GM18868 (cell line): ENCODE results near the gene RRP1.
"Not testable (repeated sequence)": the region's sequence is repeated elsewhere in the genome, so short reads cannot be mapped to it uniquely, and the experiment has no call there.

Experiments
- ATAC-seq: cut with Tn5 transposase; IDR thresholded peaks from one replicate; pipeline ENCODE4 v1.9.1; 2021; ENCODE audit warnings: mild to moderate bottlenecking, moderate library complexity; ENCODE audit not compliant: unreplicated experiment

Gene RRP1

GRCh38 chr21:43832648-43833047 lies 43.3 kb downstream of the RRP1 start:
- no peak for ATAC-seq

DNA sequence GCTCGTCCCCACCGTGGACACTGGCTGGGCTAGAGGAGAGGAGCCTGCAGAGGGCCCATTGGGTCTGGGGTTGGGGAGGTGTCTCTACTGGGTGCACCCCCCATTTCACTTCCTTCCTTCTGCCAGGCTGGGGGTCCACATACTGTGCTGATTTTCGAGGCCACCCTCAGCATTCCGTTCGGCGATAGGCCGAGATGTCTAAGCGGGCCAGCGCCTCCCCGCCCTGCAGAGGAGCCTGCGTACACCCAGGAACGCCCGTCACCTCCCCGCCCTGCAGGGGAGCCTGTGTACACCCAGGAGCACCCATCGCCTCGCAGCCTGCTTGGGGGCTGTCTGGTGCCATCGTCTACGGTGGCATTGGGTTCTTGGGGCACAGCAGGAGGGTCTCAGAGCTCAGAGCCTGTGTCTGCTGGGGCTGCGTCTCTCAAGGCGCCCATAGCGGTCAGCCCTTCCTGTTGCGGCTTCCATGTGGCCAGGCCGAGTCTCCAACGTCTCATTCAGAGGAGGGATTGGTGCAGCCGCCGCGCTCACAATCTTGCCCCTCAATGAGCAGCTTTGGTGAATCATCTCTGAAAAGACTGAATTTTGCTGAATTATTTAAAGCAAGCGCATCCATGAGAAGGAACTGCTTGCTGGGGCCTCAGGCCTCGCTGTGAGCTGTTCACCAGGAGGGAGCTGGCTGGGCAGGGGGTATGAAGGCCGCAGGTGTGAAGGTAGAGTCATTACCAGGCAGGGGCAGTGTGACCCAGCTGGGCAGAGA lies 44.9 kb downstream of the RRP1 start:
- ATAC-seq, result no peak

DNA sequence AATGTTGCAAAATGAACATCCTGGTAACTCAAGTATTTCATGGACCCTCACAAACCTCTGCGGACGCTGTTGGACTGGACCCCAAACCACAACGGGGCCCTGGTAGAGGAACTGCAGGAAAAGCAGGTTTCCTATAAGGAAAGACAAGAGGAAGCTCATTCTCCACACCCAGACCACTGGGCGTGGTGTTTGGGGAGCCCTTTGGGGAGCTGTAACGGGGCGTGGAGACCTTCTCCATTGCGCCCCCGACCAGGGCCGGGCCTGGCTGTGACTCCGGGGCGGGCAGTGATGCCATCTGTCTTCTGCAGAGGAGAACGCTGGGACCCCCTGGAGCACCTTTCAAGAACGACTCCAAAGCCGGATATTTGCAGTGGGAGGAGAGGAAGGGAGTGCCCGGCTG lies 45.7 kb downstream of the RRP1 start:
- ATAC-seq, result no peak

GRCh38 chr21:43835861-43836260 lies 46.5 kb downstream of the RRP1 start:
- no peak for ATAC-seq

- ATAC-seq, result no peak
Observed at GRCh38 chr21:43836616-43837015, 47.2 kb downstream of the RRP1 start.

DNA sequence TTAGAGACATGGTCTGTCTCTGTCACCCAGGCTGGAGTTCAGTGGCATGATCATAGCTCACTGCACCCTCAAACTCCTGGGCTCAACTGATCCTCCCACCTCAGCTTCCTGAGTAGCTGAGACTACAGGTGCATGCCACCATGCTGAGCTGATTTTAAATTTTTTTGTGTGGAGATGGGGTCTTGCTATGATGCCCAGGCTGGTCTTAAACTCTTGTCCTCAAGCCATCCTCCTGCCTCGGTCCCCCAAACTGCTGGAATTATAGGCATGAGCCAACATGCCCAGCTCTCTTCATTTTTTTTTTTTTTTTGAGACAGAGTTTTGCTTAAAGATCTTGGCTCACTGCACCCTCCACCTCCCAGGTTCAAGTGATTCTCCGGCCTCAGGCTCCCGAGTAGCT lies 50.9 kb downstream of the RRP1 start:
- ATAC-seq, result no peak

- ATAC-seq, result no peak
Observed at GRCh38 chr21:43842742-43843141, 53.4 kb downstream of the RRP1 start.

GRCh38 chr21:43844906-43845305 lies 55.5 kb downstream of the RRP1 start:
- not testable (repeated sequence) for ATAC-seq

DNA sequence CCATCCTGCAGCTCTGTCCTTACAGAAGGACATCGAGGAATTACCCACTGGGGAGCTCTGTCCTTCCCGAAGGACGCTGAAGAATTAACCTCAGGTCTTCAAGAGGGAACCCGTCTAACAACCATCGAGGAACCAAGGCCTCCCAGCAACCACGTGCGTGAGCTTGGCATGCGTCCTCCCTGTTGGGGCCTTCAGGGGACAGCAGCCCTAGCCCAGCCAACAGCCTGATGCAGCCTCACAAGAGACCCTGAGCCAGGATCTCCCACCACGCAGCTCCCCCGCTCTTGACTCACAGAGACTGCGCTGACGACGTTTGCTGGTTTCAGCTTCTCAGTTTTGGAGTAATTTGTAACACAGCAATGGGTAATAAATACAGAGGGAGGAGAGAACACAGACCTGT lies 56.0 kb downstream of the RRP1 start:
- no peak for ATAC-seq

- ATAC-seq, result no peak
Observed at GRCh38 chr21:43846430-43846829, 57.1 kb downstream of the RRP1 start.

GRCh38 chr21:43847301-43847700 lies 57.9 kb downstream of the RRP1 start:
- no peak for ATAC-seq

GRCh38 chr21:43848771-43849170 lies 59.4 kb downstream of the RRP1 start:
- no peak for ATAC-seq

- ATAC-seq, result no peak
Observed at GRCh38 chr21:43849532-43850299, 60.3 kb downstream of the RRP1 start.

DNA sequence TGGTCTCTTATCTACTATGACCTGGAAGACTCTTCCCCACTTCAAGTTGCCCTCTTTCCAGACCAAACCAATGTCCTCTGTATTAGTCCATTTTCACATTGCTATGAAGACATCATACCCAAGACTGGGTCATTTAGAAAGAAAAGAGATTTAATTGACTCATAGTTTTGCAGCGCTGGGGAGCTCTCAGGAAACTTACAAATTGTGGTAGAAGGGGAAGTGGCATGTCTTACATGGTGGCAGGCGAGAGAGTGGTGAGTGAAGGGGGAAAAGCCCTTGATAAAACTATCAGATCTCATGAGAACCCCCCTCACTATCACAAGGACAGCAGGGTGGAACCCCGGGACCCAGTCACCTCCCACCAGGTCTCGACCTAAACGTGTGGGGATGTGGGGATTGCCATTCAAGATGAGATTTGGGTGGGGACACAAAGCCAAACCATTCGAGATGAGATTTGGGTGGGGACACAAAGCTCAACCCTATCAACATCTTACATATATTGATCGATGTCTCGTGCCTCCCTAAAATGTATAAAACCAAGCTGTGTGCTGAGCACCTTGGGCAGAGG lies 61.4 kb downstream of the RRP1 start:
- ATAC-seq, result no peak

GRCh38 chr21:43851593-43851992 lies 62.2 kb downstream of the RRP1 start:
- no peak for ATAC-seq

- peak; percentile 39 for ATAC-seq
Observed at GRCh38 chr21:43853851-43854772, 64.7 kb downstream of the RRP1 start.
